ENCODE results near the gene C6orf89. TPM values are rescaled to one million over a fixed set of nuclear protein-coding genes. Genes with fewer than 3 reads are reported as not detected.
"Not testable (repeated sequence)": the region's sequence is repeated elsewhere in the genome, so short reads cannot be mapped to it uniquely, and the experiment has no call there.

Gene C6orf89
- total and polyA plus RNA-seq, 2 of the 13 experiments (the other 11 are each of a cell fraction or from before 2014, with no cell fraction given), result 22.1 to 32.2 TPM

DNA sequence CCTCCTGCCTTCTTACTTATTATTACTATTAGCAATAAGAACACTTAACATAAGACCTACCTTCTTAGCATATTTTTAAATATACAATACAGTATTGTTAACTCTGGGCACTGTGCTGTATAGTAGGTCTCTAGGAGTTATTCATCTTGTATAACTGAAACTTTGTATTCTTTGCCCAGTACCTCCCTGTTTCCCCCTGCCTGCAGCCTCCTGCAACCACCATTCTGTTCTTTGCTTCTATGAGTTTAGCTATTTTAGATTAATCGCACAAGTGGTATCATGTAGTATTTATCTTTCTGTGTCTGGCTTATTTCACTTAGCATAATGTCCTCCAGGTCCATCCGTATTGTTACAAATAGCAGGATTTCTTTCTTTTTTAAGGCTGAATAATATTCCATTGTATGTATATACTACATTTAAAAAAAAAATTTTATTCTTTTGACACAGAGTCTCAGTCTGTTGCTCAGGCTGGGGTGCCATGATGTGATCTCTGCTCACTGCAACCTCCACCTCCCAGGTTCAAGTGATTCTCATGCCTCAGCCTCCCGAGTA is 4.4 kb downstream of the C6orf89 start (continued):
- TF ChIP-seq HDAC6 (IDR thresholded peaks at IDR 0.05; ENCODE audit: low read depth, low read length) (no peak), SP140L (CRISPR knock-in tag; IDR thresholded peaks at IDR 0.05; ENCODE audit: borderline replicate concordance) (no peak)

GRCh38 chr6:36891153-36891552 is 5.4 kb downstream of the C6orf89 start:
- in situ Hi-C loops (cut with HindIII; ENCODE audit: extremely low pct_ligation_motif_present, low pct_unique_long_range_greater_than_20kb); intact Hi-C loops (cut with micrococcal nuclease; ENCODE audit: unreplicated experiment); H3K9me3 ChIP-seq (ENCODE audit: low read length); POLR2A ChIA-PET; H3K27ac ChIP-seq (ENCODE audit: extremely low read length, insufficient read depth, low read length); DNase-seq (ENCODE audit: low spot score); H2AFZ ChIP-seq (ENCODE audit: low read length); H3K4me2 ChIP-seq (ENCODE audit: low read depth, low read length); H3K27me3 ChIP-seq (ENCODE audit: control insufficient read depth in 1 of 2, insufficient read depth in 2 of 2, low read length in 2 of 2); H3K4me1 ChIP-seq (ENCODE audit: insufficient read depth, low read length); H4K20me1 ChIP-seq (ENCODE audit: insufficient read depth, low read length); CTCF ChIA-PET (ENCODE audit: low intra/inter-chr PET ratio, low total read pairs); ATAC-seq; H3K9ac ChIP-seq (ENCODE audit: insufficient read depth, low read depth, low read length); FAIRE-seq; BruUV-seq (replicated peaks); H3K4me3 ChIP-seq (replicated peaks in 1 of 3; ENCODE audit: insufficient read depth in 1 of 3, low read depth in 2 of 3, low read length in 3 of 3): not testable (repeated sequence)
- Histone ChIP-seq H3K36me3 (replicated peaks in 1 of 2; ENCODE audit: control insufficient read depth in 1 of 2, insufficient read depth in 2 of 2, low read length in 2 of 2) (peaks cover 3 to 11% of the 10 kb centered on the region in 2 experiments; a peak in 4 of 5 replicates), H3K79me2 (ENCODE audit: insufficient read depth, low read length) (peaks cover 10% of the 10 kb centered on the region)
- 95% methylated on average over 2 of the region's 2 CpGs for WGBS (ENCODE audit: low lambda C conversion rate)

- POLR2A ChIA-PET, result no interaction called here
- Histone ChIP-seq H3K27me3 (ENCODE audit: control insufficient read depth in 1 of 2, insufficient read depth in 2 of 2, low read length in 2 of 2) (no peaks in the 10 kb centered on the region), H3K36me3 (replicated peaks in 1 of 2; ENCODE audit: control insufficient read depth in 1 of 2, insufficient read depth in 2 of 2, low read length in 2 of 2) (peaks cover 3 to 17% of the 10 kb centered on the region in 2 experiments), H3K9me3 (ENCODE audit: low read length) (no peaks in the 10 kb centered on the region), H3K4me1 (ENCODE audit: insufficient read depth, low read length) (no peaks in the 10 kb centered on the region), H3K9ac (ENCODE audit: insufficient read depth, low read depth, low read length) (no peak overlapping the region), H3K4me2 (ENCODE audit: low read depth, low read length) (no peak overlapping the region), H2AFZ (ENCODE audit: low read length) (no peak overlapping the region), H3K27ac (ENCODE audit: extremely low read length, insufficient read depth, low read length) (no peak overlapping the region), H3K79me2 (ENCODE audit: insufficient read depth, low read length) (no peaks in the 10 kb centered on the region), H3K4me3 (replicated peaks in 1 of 3; ENCODE audit: insufficient read depth in 1 of 3, low read depth in 2 of 3, low read length in 3 of 3) (no peak overlapping the region), H4K20me1 (ENCODE audit: insufficient read depth, low read length) (no peaks in the 10 kb centered on the region)
- no TSS peak for BruUV-seq (replicated peaks)
- intact Hi-C loops (cut with micrococcal nuclease; ENCODE audit: unreplicated experiment) (no loop called here), in situ Hi-C loops (cut with HindIII; ENCODE audit: extremely low pct_ligation_motif_present, low pct_unique_long_range_greater_than_20kb) (no loop called here)
- TF ChIP-seq ZFYVE20 (CRISPR knock-in tag; IDR thresholded peaks at IDR 0.05; ENCODE audit: borderline replicate concordance, low read depth), result no peak
- 93% methylated on average over 8 of the region's 8 CpGs for WGBS (ENCODE audit: low lambda C conversion rate)
- no peak for DNase-seq (ENCODE audit: low spot score)
- FAIRE-seq, result no peak
- CTCF ChIA-PET (ENCODE audit: low intra/inter-chr PET ratio, low total read pairs), result no interaction called here
- no peak for ATAC-seq
Observed at GRCh38 chr6:36893976-36894932, 8.5 kb downstream of the C6orf89 start.

Measured in HepG2 (cell line).